C4-2B (cell line): Measurements from ENCODE around the gene SLC66A3.

Experiments used
- CTCF ChIP-seq: fragments of 450-650 bp; conservative IDR thresholded peaks from 2 replicates; pipeline ENCODE4 v1.5.1; 2017; ENCODE audit warnings: mild to moderate bottlenecking
- ZFX ChIP-seq: fragments of 450-650 bp; IDR thresholded peaks from 2 replicates; pipeline ENCODE4 v1.6.1; 2017

GRCh38 chr2:11142987-11143386, 12.3 kb upstream of the SLC66A3 start:
- no peak for TF ChIP-seq CTCF
- no peak for TF ChIP-seq ZFX
